ENCODE results near the gene NOTCH3.

NOTCH3 gene

GRCh38 chr19:15123031-15123890, 77.5 kb downstream of the NOTCH3 start:
- no peak for DNase-seq (ENCODE audit: low read depth, low spot score)

GRCh38 chr19:15122331-15123030, 78.3 kb downstream of the NOTCH3 start:
- DNase-seq (ENCODE audit: low read depth, low spot score): no peak

GRCh38 chr19:15120135-15121026, 80.4 kb downstream of the NOTCH3 start:
- DNase-seq (ENCODE audit: low read depth, low spot score): no peak

- DNase-seq (ENCODE audit: low read depth, low spot score): no peak
These were observed 81.9 kb downstream of the NOTCH3 start for GRCh38 chr19:15118789-15119494.

GRCh38 chr19:15118248-15118647, 82.5 kb downstream of the NOTCH3 start:
- peak; percentile 53 for DNase-seq (ENCODE audit: low read depth, low spot score)

- no peak for DNase-seq (ENCODE audit: low read depth, low spot score)
These were observed 83.9 kb downstream of the NOTCH3 start for GRCh38 chr19:15116856-15117255.

GRCh38 chr19:15115762-15116615, 84.8 kb downstream of the NOTCH3 start:
- DNase-seq (ENCODE audit: low read depth, low spot score): no peak

GRCh38 chr19:15115080-15115479, 85.7 kb downstream of the NOTCH3 start:
- no peak for DNase-seq (ENCODE audit: low read depth, low spot score)

GRCh38 chr19:15114153-15114540, 86.6 kb downstream of the NOTCH3 start:
- DNase-seq (ENCODE audit: low read depth, low spot score): no peak

- peak; percentile 55 for DNase-seq (ENCODE audit: low read depth, low spot score)
These were observed 87.3 kb downstream of the NOTCH3 start for GRCh38 chr19:15113245-15114152.

GRCh38 chr19:15112385-15112784, 88.4 kb downstream of the NOTCH3 start:
- no peak for DNase-seq (ENCODE audit: low read depth, low spot score)

GRCh38 chr19:15111758-15112157, 89.0 kb downstream of the NOTCH3 start:
- no peak for DNase-seq (ENCODE audit: low read depth, low spot score)

- no peak for DNase-seq (ENCODE audit: low read depth, low spot score)
These were observed 90.4 kb downstream of the NOTCH3 start for GRCh38 chr19:15110418-15110815.

- DNase-seq (ENCODE audit: low read depth, low spot score): no peak
These were observed 90.9 kb downstream of the NOTCH3 start for GRCh38 chr19:15109768-15110417.
